ENCODE results near the gene ADD1. TPM values are rescaled to one million over a fixed set of nuclear protein-coding genes. Genes with fewer than 3 reads are reported as not detected.

The ADD1 gene
- polyA plus RNA-seq, 3 donors: 254 to 268 (median 264) TPM

GRCh38 chr4:2924286-2924685 is 80.6 kb downstream of the ADD1 start:
- DNase-seq (ENCODE audit: extremely low read depth in 1 of 11, low read depth in 9 of 11, low spot score in 4 of 11): no peak

GRCh38 chr4:2924765-2925301 is 81.2 kb downstream of the ADD1 start:
- DNase-seq (ENCODE audit: extremely low read depth in 1 of 11, low read depth in 9 of 11, low spot score in 4 of 11): no peak

GRCh38 chr4:2925496-2925895 is 81.9 kb downstream of the ADD1 start:
- DNase-seq (ENCODE audit: extremely low read depth in 1 of 11, low read depth in 9 of 11, low spot score in 4 of 11): no peak

- DNase-seq (ENCODE audit: extremely low read depth in 1 of 11, low read depth in 9 of 11, low spot score in 4 of 11): no peak
Observed at GRCh38 chr4:2925931-2926860, 82.6 kb downstream of the ADD1 start.

- no peak for DNase-seq (ENCODE audit: extremely low read depth in 1 of 11, low read depth in 9 of 11, low spot score in 4 of 11)
Observed at GRCh38 chr4:2927016-2927695, 83.5 kb downstream of the ADD1 start.

- no peak for DNase-seq (ENCODE audit: extremely low read depth in 1 of 11, low read depth in 9 of 11, low spot score in 4 of 11)
Observed at GRCh38 chr4:2927696-2928075, 84.0 kb downstream of the ADD1 start.

GRCh38 chr4:2928242-2929176 is 84.9 kb downstream of the ADD1 start:
- no peak for DNase-seq (ENCODE audit: extremely low read depth in 1 of 11, low read depth in 9 of 11, low spot score in 4 of 11)

- no peak for DNase-seq (ENCODE audit: extremely low read depth in 1 of 11, low read depth in 9 of 11, low spot score in 4 of 11)
Observed at GRCh38 chr4:2929469-2929868, 85.8 kb downstream of the ADD1 start.

GRCh38 chr4:2930135-2930757 is 86.6 kb downstream of the ADD1 start:
- no peak for DNase-seq (ENCODE audit: extremely low read depth in 1 of 11, low read depth in 9 of 11, low spot score in 4 of 11)

GRCh38 chr4:2930758-2931511 is 87.3 kb downstream of the ADD1 start:
- no peak for DNase-seq (ENCODE audit: extremely low read depth in 1 of 11, low read depth in 9 of 11, low spot score in 4 of 11)

- DNase-seq (ENCODE audit: extremely low read depth in 1 of 11, low read depth in 9 of 11, low spot score in 4 of 11): no peak
Observed at GRCh38 chr4:2931512-2932301, 88.1 kb downstream of the ADD1 start.

GRCh38 chr4:2932321-2932950 is 88.8 kb downstream of the ADD1 start:
- no peak for DNase-seq (ENCODE audit: extremely low read depth in 1 of 11, low read depth in 9 of 11, low spot score in 4 of 11)

- no peak for DNase-seq (ENCODE audit: extremely low read depth in 1 of 11, low read depth in 9 of 11, low spot score in 4 of 11)
Observed at GRCh38 chr4:2932951-2933565, 89.4 kb downstream of the ADD1 start.

GRCh38 chr4:2933566-2934076 is 90.0 kb downstream of the ADD1 start:
- no peak for DNase-seq (ENCODE audit: extremely low read depth in 1 of 11, low read depth in 9 of 11, low spot score in 4 of 11)

- no peak for DNase-seq (ENCODE audit: extremely low read depth in 1 of 11, low read depth in 9 of 11, low spot score in 4 of 11)
Observed at GRCh38 chr4:2934077-2934812, 90.6 kb downstream of the ADD1 start.

All from renal cortex interstitium (tissue), 11 donors.